ENCODE measurements around the gene RPS27L. TPM values are rescaled to one million over a fixed set of nuclear protein-coding genes. Genes with fewer than 3 reads are reported as not detected.
A peak's percentile ranks its signal among the peaks of the same experiment; 100 is the strongest.

The RPS27L gene
- total and polyA plus RNA-seq, 9 of the 15 experiments (the other 6 are each of a cell fraction or from before 2014, with no cell fraction given), result 72.2 to 382 (median 116) TPM

DNA sequence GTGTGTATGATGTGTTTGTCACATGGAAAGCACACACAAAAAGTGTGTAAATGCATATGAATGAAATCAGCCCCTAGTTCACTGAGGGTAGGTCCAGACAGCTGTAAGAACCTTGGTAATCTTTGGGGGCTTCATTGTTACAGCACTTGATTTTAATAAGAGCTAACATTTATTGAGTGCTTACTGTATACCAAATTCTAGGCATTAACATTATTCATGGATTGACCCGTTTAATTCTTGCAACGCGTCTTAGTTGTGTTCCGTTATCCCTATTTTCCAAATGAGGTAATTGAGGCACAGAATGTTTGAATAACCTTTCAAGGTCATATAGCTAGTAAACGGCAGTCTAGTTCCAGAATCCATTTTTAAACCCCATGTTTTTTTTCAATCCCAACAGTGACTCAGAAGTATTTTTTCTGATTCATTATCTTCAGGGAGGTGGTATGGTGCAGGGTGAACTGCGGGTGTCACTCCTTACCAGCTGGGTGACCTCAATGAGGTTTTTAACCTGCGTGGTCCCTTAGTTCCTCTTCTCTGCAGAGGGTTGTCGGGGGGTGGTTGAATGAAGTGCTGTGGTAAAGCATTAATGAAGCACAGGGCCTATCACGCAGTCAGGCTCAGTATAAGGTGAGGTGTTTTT lies 46.3 kb upstream of the RPS27L start (continued):
- no peak for TF ChIP-seq CREB1 (IDR thresholded peaks at IDR 0.05)
- no peak for TF ChIP-seq CREB1 (CRISPR knock-in tag; IDR thresholded peaks at IDR 0.05)
- no peak for TF ChIP-seq MYC (IDR thresholded peaks at IDR 0.05; ENCODE audit: low read depth, low read length)
- no peak for TF ChIP-seq MYC (CRISPR knock-in tag; IDR thresholded peaks at IDR 0.05; ENCODE audit: borderline replicate concordance, low read depth)
- TF ChIP-seq SMARCB1 (IDR thresholded peaks at IDR 0.05; ENCODE audit: insufficient read length, low read depth), result no peak
- no peak for TF ChIP-seq SIN3A (IDR thresholded peaks at IDR 0.05; ENCODE audit: borderline replicate concordance in 2 of 2, control insufficient read depth in 1 of 2, low read depth in 2 of 2, low read length in 2 of 2)
- peak; percentile 61 to 69; a peak in 3 of 4 replicates for TF ChIP-seq KDM1A (IDR thresholded peaks at IDR 0.05)
- TF ChIP-seq, protein P1, sequence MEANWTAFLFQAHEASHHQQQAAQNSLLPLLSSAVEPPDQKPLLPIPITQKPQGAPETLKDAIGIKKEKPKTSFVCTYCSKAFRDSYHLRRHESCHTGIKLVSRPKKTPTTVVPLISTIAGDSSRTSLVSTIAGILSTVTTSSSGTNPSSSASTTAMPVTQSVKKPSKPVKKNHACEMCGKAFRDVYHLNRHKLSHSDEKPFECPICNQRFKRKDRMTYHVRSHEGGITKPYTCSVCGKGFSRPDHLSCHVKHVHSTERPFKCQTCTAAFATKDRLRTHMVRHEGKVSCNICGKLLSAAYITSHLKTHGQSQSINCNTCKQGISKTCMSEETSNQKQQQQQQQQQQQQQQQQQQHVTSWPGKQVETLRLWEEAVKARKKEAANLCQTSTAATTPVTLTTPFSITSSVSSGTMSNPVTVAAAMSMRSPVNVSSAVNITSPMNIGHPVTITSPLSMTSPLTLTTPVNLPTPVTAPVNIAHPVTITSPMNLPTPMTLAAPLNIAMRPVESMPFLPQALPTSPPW (CRISPR knock-in tag; IDR thresholded peaks at IDR 0.05), result peak; percentile 34; the same call in 1 of the 2 replicates
- TF ChIP-seq, protein P2, sequence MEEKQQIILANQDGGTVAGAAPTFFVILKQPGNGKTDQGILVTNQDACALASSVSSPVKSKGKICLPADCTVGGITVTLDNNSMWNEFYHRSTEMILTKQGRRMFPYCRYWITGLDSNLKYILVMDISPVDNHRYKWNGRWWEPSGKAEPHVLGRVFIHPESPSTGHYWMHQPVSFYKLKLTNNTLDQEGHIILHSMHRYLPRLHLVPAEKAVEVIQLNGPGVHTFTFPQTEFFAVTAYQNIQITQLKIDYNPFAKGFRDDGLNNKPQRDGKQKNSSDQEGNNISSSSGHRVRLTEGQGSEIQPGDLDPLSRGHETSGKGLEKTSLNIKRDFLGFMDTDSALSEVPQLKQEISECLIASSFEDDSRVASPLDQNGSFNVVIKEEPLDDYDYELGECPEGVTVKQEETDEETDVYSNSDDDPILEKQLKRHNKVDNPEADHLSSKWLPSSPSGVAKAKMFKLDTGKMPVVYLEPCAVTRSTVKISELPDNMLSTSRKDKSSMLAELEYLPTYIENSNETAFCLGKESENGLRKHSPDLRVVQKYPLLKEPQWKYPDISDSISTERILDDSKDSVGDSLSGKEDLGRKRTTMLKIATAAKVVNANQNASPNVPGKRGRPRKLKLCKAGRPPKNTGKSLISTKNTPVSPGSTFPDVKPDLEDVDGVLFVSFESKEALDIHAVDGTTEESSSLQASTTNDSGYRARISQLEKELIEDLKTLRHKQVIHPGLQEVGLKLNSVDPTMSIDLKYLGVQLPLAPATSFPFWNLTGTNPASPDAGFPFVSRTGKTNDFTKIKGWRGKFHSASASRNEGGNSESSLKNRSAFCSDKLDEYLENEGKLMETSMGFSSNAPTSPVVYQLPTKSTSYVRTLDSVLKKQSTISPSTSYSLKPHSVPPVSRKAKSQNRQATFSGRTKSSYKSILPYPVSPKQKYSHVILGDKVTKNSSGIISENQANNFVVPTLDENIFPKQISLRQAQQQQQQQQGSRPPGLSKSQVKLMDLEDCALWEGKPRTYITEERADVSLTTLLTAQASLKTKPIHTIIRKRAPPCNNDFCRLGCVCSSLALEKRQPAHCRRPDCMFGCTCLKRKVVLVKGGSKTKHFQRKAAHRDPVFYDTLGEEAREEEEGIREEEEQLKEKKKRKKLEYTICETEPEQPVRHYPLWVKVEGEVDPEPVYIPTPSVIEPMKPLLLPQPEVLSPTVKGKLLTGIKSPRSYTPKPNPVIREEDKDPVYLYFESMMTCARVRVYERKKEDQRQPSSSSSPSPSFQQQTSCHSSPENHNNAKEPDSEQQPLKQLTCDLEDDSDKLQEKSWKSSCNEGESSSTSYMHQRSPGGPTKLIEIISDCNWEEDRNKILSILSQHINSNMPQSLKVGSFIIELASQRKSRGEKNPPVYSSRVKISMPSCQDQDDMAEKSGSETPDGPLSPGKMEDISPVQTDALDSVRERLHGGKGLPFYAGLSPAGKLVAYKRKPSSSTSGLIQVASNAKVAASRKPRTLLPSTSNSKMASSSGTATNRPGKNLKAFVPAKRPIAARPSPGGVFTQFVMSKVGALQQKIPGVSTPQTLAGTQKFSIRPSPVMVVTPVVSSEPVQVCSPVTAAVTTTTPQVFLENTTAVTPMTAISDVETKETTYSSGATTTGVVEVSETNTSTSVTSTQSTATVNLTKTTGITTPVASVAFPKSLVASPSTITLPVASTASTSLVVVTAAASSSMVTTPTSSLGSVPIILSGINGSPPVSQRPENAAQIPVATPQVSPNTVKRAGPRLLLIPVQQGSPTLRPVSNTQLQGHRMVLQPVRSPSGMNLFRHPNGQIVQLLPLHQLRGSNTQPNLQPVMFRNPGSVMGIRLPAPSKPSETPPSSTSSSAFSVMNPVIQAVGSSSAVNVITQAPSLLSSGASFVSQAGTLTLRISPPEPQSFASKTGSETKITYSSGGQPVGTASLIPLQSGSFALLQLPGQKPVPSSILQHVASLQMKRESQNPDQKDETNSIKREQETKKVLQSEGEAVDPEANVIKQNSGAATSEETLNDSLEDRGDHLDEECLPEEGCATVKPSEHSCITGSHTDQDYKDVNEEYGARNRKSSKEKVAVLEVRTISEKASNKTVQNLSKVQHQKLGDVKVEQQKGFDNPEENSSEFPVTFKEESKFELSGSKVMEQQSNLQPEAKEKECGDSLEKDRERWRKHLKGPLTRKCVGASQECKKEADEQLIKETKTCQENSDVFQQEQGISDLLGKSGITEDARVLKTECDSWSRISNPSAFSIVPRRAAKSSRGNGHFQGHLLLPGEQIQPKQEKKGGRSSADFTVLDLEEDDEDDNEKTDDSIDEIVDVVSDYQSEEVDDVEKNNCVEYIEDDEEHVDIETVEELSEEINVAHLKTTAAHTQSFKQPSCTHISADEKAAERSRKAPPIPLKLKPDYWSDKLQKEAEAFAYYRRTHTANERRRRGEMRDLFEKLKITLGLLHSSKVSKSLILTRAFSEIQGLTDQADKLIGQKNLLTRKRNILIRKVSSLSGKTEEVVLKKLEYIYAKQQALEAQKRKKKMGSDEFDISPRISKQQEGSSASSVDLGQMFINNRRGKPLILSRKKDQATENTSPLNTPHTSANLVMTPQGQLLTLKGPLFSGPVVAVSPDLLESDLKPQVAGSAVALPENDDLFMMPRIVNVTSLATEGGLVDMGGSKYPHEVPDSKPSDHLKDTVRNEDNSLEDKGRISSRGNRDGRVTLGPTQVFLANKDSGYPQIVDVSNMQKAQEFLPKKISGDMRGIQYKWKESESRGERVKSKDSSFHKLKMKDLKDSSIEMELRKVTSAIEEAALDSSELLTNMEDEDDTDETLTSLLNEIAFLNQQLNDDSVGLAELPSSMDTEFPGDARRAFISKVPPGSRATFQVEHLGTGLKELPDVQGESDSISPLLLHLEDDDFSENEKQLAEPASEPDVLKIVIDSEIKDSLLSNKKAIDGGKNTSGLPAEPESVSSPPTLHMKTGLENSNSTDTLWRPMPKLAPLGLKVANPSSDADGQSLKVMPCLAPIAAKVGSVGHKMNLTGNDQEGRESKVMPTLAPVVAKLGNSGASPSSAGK (IDR thresholded peaks at IDR 0.05), result 0 out of 2 replicates have a peak, but pooled peaks have one; percentile 8
- peak; percentile 55 for TF ChIP-seq FOSL1 (tag; conservative IDR thresholded peaks at IDR 0.05)
- TF ChIP-seq NR2C2 (CRISPR knock-in tag; IDR thresholded peaks at IDR 0.05), result no peak
- peak; percentile 42; the same call in 1 of the 2 replicates for TF ChIP-seq NR2C2 (tag; IDR thresholded peaks at IDR 0.05)
- peak; percentile 97 for TF ChIP-seq ZKSCAN8 (CRISPR knock-in tag; IDR thresholded peaks at IDR 0.05)
- 0 out of 2 replicates have a peak, but pooled peaks have one; percentile 17 for TF ChIP-seq ZEB2 (IDR thresholded peaks at IDR 0.05)
- no peak for TF ChIP-seq SMAD2 (IDR thresholded peaks at IDR 0.05; ENCODE audit: low read depth, low read length)
- TF ChIP-seq SRSF1 (IDR thresholded peaks at IDR 0.05; ENCODE audit: low read depth, low read length), result no peak

Measured in K562 (cell line).